GM20431 (cell line): ENCODE measurements around the gene TENM4.
"Not testable (repeated sequence)": the region's sequence is repeated elsewhere in the genome, so short reads cannot be mapped to it uniquely, and the experiment has no call there.

Experiments
- in situ Hi-C: fragments of 300-500 bp; cut with MseI, MboI; formaldehyde crosslinking; loops from one replicate; pipeline ENCODE4 v1.15.0; 2020; ENCODE audit warnings: low sequenced_read_pairs; ENCODE audit not compliant: unreplicated experiment

The TENM4 gene

GRCh38 chr11:78633516-78634310, 807.1 kb downstream of the TENM4 start:
- in situ Hi-C loops: loop anchor here (25.0 kb wide), 1 partner anchor 429 kb away; no protein-coding TSS in a partner anchor

- in situ Hi-C loops: loop anchor here (25.0 kb wide), 1 partner anchor 432 kb away; no protein-coding TSS in a partner anchor
These were observed 810.1 kb downstream of the TENM4 start for GRCh38 chr11:78630561-78631303.

- in situ Hi-C loops: loop anchor here (25.0 kb wide), 1 partner anchor 432 kb away; no protein-coding TSS in a partner anchor
These were observed 810.7 kb downstream of the TENM4 start for GRCh38 chr11:78630155-78630554.

- in situ Hi-C loops: no loop called here
These were observed 818.2 kb downstream of the TENM4 start for GRCh38 chr11:78622666-78623065.

- in situ Hi-C loops: no loop called here
These were observed 820.7 kb downstream of the TENM4 start for GRCh38 chr11:78620159-78620558.

GRCh38 chr11:78615724-78616123, 825.1 kb downstream of the TENM4 start:
- in situ Hi-C loops: no loop called here

- in situ Hi-C loops: no loop called here
These were observed 827.4 kb downstream of the TENM4 start for GRCh38 chr11:78613378-78613813.

GRCh38 chr11:78612721-78613377, 828.0 kb downstream of the TENM4 start:
- in situ Hi-C loops: no loop called here

GRCh38 chr11:78609321-78609720, 831.5 kb downstream of the TENM4 start:
- in situ Hi-C loops: not testable (repeated sequence)

GRCh38 chr11:78607696-78608095, 833.1 kb downstream of the TENM4 start:
- in situ Hi-C loops: no loop called here

GRCh38 chr11:78606667-78607066, 834.2 kb downstream of the TENM4 start:
- in situ Hi-C loops: no loop called here

- in situ Hi-C loops: no loop called here
These were observed 835.5 kb downstream of the TENM4 start for GRCh38 chr11:78605296-78605695.

GRCh38 chr11:78603792-78604191, 837.0 kb downstream of the TENM4 start:
- in situ Hi-C loops: no loop called here
